ENCODE results near the gene TRIP4. TPM values are rescaled to one million over a fixed set of nuclear protein-coding genes. Genes with fewer than 3 reads are reported as not detected.

The TRIP4 gene
- total RNA-seq, 1 donor from 2014 or later = 23.2 TPM

DNA sequence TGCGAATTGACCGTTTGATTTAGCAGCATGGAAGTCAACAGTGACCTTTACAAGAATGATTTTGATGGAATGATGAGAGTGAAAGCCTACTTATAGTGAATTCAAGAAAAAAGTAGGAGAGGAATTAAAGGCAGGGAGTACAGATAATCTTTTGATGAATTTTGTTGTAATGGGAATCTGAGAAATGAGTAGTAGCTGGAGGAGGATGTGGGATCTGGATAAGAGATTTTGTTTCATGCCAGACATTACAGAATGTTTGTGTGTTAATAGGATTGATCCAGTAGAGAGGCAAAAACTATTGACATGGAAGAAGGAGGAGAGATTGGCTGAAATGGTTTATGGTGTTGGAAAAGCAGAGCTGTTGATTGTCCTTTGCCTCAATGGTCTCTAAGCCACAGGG, 55.4 kb downstream of the TRIP4 start:
- no peak overlapping the region for H3K4me3 ChIP-seq
- no peaks in the 10 kb centered on the region for H3K27me3 ChIP-seq (ENCODE audit: low read depth)
- TF ChIP-seq, protein P1, sequence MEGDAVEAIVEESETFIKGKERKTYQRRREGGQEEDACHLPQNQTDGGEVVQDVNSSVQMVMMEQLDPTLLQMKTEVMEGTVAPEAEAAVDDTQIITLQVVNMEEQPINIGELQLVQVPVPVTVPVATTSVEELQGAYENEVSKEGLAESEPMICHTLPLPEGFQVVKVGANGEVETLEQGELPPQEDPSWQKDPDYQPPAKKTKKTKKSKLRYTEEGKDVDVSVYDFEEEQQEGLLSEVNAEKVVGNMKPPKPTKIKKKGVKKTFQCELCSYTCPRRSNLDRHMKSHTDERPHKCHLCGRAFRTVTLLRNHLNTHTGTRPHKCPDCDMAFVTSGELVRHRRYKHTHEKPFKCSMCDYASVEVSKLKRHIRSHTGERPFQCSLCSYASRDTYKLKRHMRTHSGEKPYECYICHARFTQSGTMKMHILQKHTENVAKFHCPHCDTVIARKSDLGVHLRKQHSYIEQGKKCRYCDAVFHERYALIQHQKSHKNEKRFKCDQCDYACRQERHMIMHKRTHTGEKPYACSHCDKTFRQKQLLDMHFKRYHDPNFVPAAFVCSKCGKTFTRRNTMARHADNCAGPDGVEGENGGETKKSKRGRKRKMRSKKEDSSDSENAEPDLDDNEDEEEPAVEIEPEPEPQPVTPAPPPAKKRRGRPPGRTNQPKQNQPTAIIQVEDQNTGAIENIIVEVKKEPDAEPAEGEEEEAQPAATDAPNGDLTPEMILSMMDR (IDR thresholded peaks at IDR 0.05) = no peak
- H3K36me3 ChIP-seq = peaks cover 29% of the 10 kb centered on the region
- no peaks in the 10 kb centered on the region for H3K4me1 ChIP-seq
- H3K9me3 ChIP-seq = no peaks in the 10 kb centered on the region
- no peak overlapping the region for H3K27ac ChIP-seq
- no peak for ATAC-seq
- no peak for DNase-seq
- intact Hi-C loops (cut with DNase I) = no loop called here

DNA sequence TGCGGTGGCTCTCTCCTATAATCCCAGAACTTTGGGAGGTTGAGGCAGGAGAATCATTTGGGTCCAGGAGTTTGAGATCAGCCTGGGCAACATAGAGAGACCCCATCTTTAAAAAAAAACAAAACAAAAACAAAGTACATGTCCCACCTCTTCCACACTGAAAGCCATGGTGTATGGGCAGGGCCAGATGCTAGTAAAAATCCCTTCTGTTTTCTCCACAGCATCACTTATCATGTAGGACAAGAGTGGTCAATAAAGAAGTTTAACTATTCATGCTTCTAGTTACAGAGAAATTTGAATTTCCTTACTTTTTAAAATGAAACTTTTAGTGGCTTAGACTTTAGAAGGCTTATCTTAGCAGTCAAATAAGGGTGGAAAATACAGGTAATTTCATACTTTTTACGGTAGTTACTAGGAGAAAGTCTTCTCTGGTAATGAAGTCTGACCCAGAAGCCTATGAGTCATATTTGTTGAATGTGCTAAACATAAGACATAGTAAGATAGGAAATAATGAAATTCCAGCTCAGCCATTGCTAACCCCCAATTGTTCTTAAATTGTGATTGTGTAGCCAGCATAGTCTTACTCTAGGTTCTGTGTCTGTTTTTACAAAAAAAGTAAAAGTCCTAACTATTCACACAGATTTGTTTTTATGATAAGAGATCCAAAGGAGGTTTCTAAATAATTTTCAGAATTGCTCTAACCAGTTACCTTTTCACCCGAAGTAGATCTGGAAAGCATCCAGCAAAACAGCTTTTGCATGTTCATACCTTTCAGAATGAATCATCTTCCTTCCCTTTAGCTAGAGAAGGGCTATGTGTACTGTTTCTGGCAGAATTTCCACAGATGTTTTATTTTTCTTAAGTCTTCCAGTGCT, 56.3 kb downstream of the TRIP4 start:
- TF ChIP-seq, protein P1 (IDR thresholded peaks at IDR 0.05) = no peak
- no peak overlapping the region for H3K4me3 ChIP-seq
- peaks cover 38% of the 10 kb centered on the region for H3K36me3 ChIP-seq
- H3K4me1 ChIP-seq = no peaks in the 10 kb centered on the region
- no peaks in the 10 kb centered on the region for H3K9me3 ChIP-seq
- peak overlapping the region; percentile 8 for H3K27ac ChIP-seq
- H3K27me3 ChIP-seq (ENCODE audit: low read depth) = no peaks in the 10 kb centered on the region
- intact Hi-C loops (cut with DNase I) = no loop called here
- no peak for DNase-seq
- peak in 1 of 2 donors; percentile 39 for ATAC-seq

DNA sequence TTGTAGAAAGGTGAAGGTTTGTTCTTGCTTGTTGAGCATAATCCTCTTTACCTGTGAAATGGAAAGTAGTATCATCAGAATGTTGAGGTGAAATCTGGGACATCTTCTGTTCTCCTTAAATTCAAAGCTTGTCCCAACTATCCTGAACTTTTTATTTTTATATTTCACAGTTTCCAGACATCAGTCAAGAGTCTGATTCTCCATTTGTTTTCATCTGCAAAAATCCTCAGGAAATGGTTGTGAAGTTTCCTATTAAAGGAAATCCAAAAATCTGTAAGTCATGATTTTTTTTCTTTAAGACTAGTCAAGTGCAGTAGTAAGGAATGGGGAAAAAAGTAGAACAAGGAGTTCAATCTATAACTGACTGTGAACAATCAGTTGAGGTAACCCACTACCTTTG, 57.2 kb downstream of the TRIP4 start:
- DNase-seq (no peak), ATAC-seq (no peak)
- no peak overlapping the region for H3K4me3 ChIP-seq
- H3K27ac ChIP-seq = no peak overlapping the region
- no peaks in the 10 kb centered on the region for H3K27me3 ChIP-seq (ENCODE audit: low read depth)
- intact Hi-C loops (cut with DNase I) = no loop called here
- H3K36me3 ChIP-seq = peaks cover 42% of the 10 kb centered on the region
- TF ChIP-seq, protein P1 (IDR thresholded peaks at IDR 0.05) = no peak
- H3K9me3 ChIP-seq = no peaks in the 10 kb centered on the region
- H3K4me1 ChIP-seq = no peaks in the 10 kb centered on the region

DNA sequence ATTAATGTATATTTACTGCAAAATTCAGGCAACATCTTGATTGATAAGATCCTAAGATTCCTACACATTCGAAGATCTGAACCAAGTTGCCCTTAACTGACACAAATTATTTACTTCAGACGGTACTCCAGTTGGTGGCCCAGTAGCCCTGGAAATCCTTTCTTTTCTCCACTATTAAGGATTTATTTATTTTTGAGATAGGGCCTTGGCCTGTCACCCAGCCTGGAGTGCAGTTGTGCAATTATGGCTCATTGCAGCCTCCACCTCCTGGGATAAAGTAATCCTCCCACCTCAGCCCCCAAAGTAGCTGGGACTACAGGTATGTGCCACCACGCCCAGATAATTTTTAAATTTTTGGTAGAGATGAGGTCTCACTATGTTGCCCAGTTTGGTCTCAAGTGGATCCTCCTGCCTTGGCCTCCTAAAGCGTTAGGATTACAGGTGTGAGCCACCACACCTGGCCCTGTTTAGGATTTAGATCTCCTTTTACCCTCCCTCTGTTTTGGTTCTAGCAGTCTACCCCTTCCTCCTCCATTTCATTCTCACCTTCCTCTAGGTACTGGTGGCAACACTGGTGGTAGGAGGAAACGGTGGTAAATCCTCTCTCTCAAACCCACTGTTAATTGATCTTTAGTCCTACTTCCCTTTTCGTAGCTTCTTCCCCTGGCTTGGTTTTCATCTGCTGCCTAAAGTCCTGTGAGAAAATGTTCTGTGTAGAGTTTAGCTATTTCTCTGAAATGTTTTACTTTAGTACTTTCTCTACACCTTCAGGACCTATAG, 60.1 kb downstream of the TRIP4 start:
- ATAC-seq (no peak), DNase-seq (no peak)
- TF ChIP-seq, protein P1 (IDR thresholded peaks at IDR 0.05) = no peak
- Histone ChIP-seq H3K9me3 (no peaks in the 10 kb centered on the region), H3K36me3 (peaks cover 50% of the 10 kb centered on the region), H3K4me3 (no peak overlapping the region), H3K4me1 (no peaks in the 10 kb centered on the region), H3K27ac (no peak overlapping the region), H3K27me3 (ENCODE audit: low read depth) (no peaks in the 10 kb centered on the region)
- intact Hi-C loops (cut with DNase I) = no loop called here

DNA sequence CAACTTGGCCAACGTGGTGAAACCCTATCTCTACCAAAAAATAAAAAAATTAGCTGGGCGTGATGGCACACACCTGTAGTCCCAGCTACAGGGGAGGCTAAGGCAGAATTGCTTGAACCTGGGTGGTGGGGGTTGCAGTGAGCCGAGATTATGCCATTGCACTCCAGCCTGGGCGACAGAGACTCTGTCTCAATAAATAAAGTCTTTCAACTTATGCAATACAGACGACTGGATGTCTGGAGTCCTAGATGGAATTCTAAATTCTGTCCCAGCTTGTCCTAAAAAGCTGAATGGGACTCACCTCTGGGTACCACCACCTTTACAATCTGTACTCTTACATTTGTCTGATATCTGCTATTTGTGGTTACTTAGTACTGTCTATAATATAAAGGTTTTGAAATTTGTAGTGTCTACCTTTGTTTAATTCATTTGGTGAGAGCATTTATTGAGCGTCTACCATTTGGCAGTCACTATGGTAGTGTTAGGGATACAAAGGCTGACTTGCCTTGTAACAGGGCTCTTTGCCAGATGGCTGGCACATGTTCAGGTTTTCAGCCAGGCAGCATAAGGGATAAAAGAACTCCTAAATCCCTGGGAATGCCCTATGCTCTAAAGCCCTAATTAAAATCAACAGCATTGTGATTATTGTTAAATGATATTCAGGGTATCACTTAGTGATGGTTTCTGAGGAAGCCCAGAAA, 65.5 kb downstream of the TRIP4 start:
- no peak overlapping the region for H3K27ac ChIP-seq
- no peaks in the 10 kb centered on the region for H3K9me3 ChIP-seq
- no peak for ATAC-seq

More for the DNA sequence above, 65.5 kb downstream of the TRIP4 start:
- TF ChIP-seq, protein P1 (IDR thresholded peaks at IDR 0.05) = no peak
- Histone ChIP-seq H3K4me1 (peaks cover 15% of the 10 kb centered on the region), H3K36me3 (peaks cover 20% of the 10 kb centered on the region), H3K4me3 (no peak overlapping the region), H3K27me3 (ENCODE audit: low read depth) (no peaks in the 10 kb centered on the region)
- intact Hi-C loops (cut with DNase I) = no loop called here
- no peak for DNase-seq
